K562 (cell line): ENCODE data around the gene ERP29. TPM values are rescaled to one million over a fixed set of nuclear protein-coding genes. Genes with fewer than 3 reads are reported as not detected.

Experiments
- BRD4 ChIP-seq: fragments of 200-600 bp; sonication (generic); IDR thresholded peaks from 2 replicates; pipeline ENCODE4 v1.6.1; 2017; ENCODE audit warnings: inconsistent platforms
- CAMTA2 ChIP-seq: fragments of 250-450 bp; sonication (Bioruptor Pico); conservative IDR thresholded peaks from 2 replicates; pipeline ENCODE4 v1.5.1; 2022
- CCNT2 ChIP-seq: IDR thresholded peaks from 2 replicates; pipeline ENCODE4 v1.6.1; 2011; ENCODE audit warnings: borderline replicate concordance, low read depth, mild to moderate bottlenecking, moderate library complexity, mixed read lengths, low read length; ENCODE audit not compliant: insufficient read length; ENCODE audit errors: extremely low read depth
- E2F1 ChIP-seq: sonication (generic); formaldehyde crosslinking; IDR thresholded peaks from 2 replicates; pipeline ENCODE4 v1.8.1; 2023; ENCODE audit warnings: mild to moderate bottlenecking, missing genetic modification reagents, moderate library complexity
- ELF1 ChIP-seq: fragments of 200-800 bp; sonication (Bioruptor generic); IDR thresholded peaks from 2 replicates; pipeline ENCODE4 v1.6.1; 2016; ENCODE audit warnings: missing genetic modification characterization, missing compliant biosample characterization
- MITF ChIP-seq: IDR thresholded peaks from 2 replicates; pipeline ENCODE4 v1.6.1; 2014; ENCODE audit warnings: antibody characterized with exemption
- POLR2AphosphoS5 ChIP-seq: IDR thresholded peaks from 2 replicates; pipeline ENCODE4 v1.6.1; 2011; ENCODE audit warnings: mild to moderate bottlenecking, low read depth, low read length, moderate library complexity; ENCODE audit not compliant: control insufficient read depth, insufficient read depth
- POU5F1 ChIP-seq: fragments of 150-350 bp; IDR thresholded peaks from 2 replicates; pipeline ENCODE4 v1.6.1; 2014; ENCODE audit warnings: borderline replicate concordance, low read length, low read depth, mild to moderate bottlenecking; ENCODE audit not compliant: partially characterized antibody
- SUPT5H ChIP-seq: fragments of 450-650 bp; IDR thresholded peaks from 2 replicates; pipeline ENCODE4 v1.6.1; 2016
- TARDBP ChIP-seq: fragments of 450-650 bp; IDR thresholded peaks from 2 replicates; pipeline ENCODE4 v1.6.1; 2016
- THRAP3 ChIP-seq: fragments of 450-650 bp; IDR thresholded peaks from 2 replicates; pipeline ENCODE4 v1.6.1; 2016; ENCODE audit warnings: mild to moderate bottlenecking, inconsistent platforms, borderline replicate concordance
- YBX1 ChIP-seq: fragments of 450-650 bp; IDR thresholded peaks from 2 replicates; pipeline ENCODE4 v1.7.1; 2016; ENCODE audit warnings: mild to moderate bottlenecking
- ZBED1 ChIP-seq: IDR thresholded peaks from 2 replicates; pipeline ENCODE4 v1.6.1; 2014
- ZNF121 ChIP-seq: sonication (generic); formaldehyde crosslinking; conservative IDR thresholded peaks from 2 replicates; pipeline ENCODE4 v1.8.0; 2022; ENCODE audit warnings: missing genetic modification reagents
- ZNF280A ChIP-seq: fragments of 450-650 bp; IDR thresholded peaks from 2 replicates; pipeline ENCODE4 v1.6.1; 2018; ENCODE audit warnings: mild to moderate bottlenecking, low read depth; ENCODE audit not compliant: partially characterized antibody
- ZNF57 ChIP-seq: fragments of 450-650 bp; formaldehyde crosslinking; IDR thresholded peaks from 2 replicates; pipeline ENCODE4 v1.4.0; 2020; ENCODE audit warnings: mild to moderate bottlenecking, moderate library complexity
- ZNF586 ChIP-seq: fragments of 450-650 bp; formaldehyde crosslinking; conservative IDR thresholded peaks from 2 replicates; pipeline ENCODE4 v1.4.0; 2020; ENCODE audit warnings: mild to moderate bottlenecking, moderate library complexity
- ZNF668 ChIP-seq: fragments of 250-450 bp; sonication (Bioruptor Pico); IDR thresholded peaks from 2 replicates; pipeline ENCODE4 v1.8.0; 2022; ENCODE audit warnings: mild to moderate bottlenecking, inconsistent platforms
- polyA plus RNA-seq, 8 experiments: library from polyadenylated mRNA; depleted of rRNA in 4 of 8; stranded (reverse) in 5 of 8; unstranded in 3 of 8; fragments of >200 nt; fragmentation: Nextera tagmentation in 2 of 8; fragmentation: Illumina TruSeq in 1 of 8; extraction: Ambion mirVana in 2 of 8; extraction: Trizol in 1 of 8; gene quantifications; 2 replicates each; pipeline versions ENCODE4 v1.2.1 to v1.2.3, GENCODE V29; 2011 to 2014; ENCODE audit warnings: inconsistent platforms in 1 of 8, missing spikeins in 1 of 8
- total RNA-seq, 7 experiments: library from RNA; depleted of rRNA in 6 of 7; stranded (reverse); fragments of >200 nt in 6 of 7; fragmentation: Illumina TruSeq in 2 of 7; extraction: Trizol in 2 of 7; gene quantifications; 2 replicates each; pipeline versions ENCODE4 v1.2.1 to v1.2.3, GENCODE V29; 2011 to 2021; ENCODE audit warnings: low replicate concordance in 1 of 7
- TF ChIP-seq, protein P1 (sequence below): fragments of 250-450 bp; sonication (Bioruptor Pico); IDR thresholded peaks from 2 replicates; pipeline ENCODE4 v1.5.0; 2021; ENCODE audit warnings: mild to moderate bottlenecking, moderate library complexity

ERP29 gene
- total and polyA plus RNA-seq, 9 of the 15 experiments (the other 6 are each of a cell fraction or from before 2014, with no cell fraction given) = 42.4 to 146 (median 111) TPM

DNA sequence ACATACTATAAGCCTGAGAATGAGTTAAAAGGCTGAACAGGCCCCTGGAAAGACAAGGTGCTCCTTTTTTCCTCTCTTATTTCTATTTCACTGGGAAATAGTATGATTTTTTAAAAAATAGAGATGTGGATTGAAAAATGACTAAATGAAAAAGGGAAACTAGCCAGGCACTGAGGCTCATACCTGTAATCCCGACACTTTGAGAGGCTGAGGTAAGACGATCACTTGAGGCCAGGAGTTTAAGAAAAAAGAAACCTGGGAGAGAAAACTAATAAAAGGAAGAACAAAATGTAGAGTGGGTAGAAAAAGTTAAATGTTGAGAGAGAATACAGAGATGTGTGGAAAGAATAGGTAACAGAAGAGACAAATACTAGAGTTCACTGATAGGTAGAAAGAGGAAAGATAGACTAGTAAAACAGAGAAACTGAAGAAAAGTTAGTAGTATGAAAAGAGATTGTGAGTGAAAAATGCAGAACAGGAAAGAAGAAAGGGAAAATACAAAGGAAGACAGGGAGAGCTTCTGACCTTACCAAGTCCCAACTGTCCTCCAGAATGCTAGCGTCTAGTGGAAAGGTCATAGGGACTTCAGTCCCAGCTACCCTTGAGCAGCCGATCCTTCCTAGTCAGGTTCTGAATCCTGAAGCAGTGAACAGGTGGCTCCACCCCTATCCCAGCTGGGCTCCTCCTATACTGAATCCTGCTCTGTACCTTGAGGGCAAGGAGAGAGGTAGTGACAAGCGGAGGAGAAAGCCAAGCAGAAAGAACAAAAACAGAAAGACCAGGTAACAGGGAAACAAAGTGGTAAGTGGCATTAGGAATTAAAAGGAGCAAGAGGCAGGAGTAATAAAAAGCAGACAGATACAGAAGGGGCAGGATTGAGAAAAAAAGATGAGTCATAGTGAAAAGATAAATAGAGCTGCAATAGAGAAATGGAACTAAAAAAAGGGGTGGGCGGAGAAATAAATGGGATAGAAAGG lies 7.5 kb upstream of the ERP29 start (continued):
- TF ChIP-seq ZNF280A (peak; percentile 31), ELF1 (no peak), CCNT2 (no peak), YBX1 (no peak), ZNF586 (no peak), THRAP3 (peak; percentile 24; the same call in 1 of the 2 replicates), SUPT5H (peak; percentile 62), CAMTA2 (CRISPR knock-in tag) (no peak), E2F1 (CRISPR knock-in tag) (no peak), ZNF668 (CRISPR knock-in tag) (no peak), ZNF57 (CRISPR knock-in tag) (no peak), ZNF121 (CRISPR knock-in tag) (no peak), TARDBP (no peak), ZBED1 (no peak), MITF (no peak), POU5F1 (no peak), POLR2AphosphoS5 (no peak), BRD4 (no peak)
- TF ChIP-seq, protein P1, sequence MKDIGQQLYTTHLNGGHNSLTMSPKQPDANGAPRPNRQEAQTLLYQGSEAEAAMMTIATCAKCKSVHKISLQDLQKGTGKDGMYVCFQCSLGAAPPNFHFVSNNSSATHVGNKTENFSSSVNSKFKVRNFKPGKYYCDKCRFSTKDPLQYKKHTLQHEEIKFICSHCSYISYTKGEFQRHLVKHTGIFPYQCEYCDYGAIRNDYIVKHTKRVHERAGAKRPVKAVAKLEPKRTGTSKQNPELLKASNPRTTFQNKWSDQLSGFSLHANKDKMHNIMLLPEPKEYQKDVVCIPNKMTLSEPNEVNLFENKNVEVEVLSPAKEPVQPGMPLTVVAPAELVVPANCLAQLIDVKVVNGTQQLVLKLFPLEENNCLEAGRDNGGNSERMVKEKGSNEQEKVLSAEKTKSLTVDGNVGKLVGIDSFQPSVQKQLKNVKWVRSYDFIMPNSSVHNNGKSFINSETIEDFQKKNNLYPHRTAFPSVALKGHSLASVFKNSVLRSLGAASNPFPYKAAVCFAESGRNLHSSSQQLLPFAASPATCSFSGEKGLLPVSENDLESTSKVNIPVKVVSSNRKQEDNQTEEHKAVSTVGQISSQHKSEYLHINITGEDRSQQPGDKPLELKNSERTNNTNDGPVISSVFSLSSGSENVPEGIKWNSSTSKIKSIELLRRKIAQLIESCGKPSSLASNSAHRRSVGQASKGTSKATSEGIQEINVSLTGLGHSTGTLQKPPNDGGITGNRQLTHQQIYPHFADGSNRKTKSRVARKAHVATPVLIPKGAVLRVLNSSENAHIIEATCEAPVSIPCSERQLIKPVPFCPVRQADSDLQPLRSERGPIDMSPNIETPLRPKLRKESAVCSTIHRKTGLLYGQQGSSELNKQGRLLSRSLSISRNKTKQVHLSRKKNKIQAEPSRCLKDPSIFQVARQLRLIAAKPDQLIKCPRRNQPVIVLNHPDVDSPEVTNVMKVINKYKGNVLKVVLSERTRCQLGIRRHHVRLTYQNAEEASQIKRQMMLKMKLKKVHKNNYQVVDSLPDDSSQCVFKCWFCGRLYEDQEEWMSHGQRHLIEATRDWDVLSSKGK (CRISPR knock-in tag) = no peak
